Neural crest cell (in vitro differentiated cells): Measurements from ENCODE around the gene TPGS2. TPM values are rescaled to one million over a fixed set of nuclear protein-coding genes. Genes with fewer than 3 reads are reported as not detected.

ENCODE experiments used
- DNase-seq: peaks from one replicate; pipeline ENCODE4 v3.0.0; 2021; ENCODE audit warnings: low read depth, mixed read lengths, low spot score
- H3K27ac Mint-ChIP-seq: one replicate; pipeline ENCODE4 v1.8.0; 2021; ENCODE audit warnings: mild to moderate bottlenecking, mixed read lengths; ENCODE audit not compliant: unreplicated experiment
- H3K27me3 Mint-ChIP-seq: 2 replicates; pipeline ENCODE4 v1.8.0; 2021; ENCODE audit warnings: low read depth, mild to moderate bottlenecking, mixed read lengths
- H3K36me3 Mint-ChIP-seq: 2 replicates; pipeline ENCODE4 v1.8.0; 2021; ENCODE audit warnings: low read depth, mild to moderate bottlenecking, mixed read lengths
- H3K4me1 Mint-ChIP-seq: 2 replicates; pipeline ENCODE4 v1.8.0; 2021; ENCODE audit warnings: mixed read lengths
- H3K4me3 Mint-ChIP-seq: one replicate; pipeline ENCODE4 v1.8.0; 2021; ENCODE audit warnings: mild to moderate bottlenecking, mixed read lengths
- H3K9me3 Mint-ChIP-seq: 2 replicates; pipeline ENCODE4 v1.8.0; 2021; ENCODE audit warnings: mixed read lengths
- total RNA-seq: library from RNA; stranded (reverse); gene quantifications from 2 replicates; pipeline ENCODE4 v1.2.1, GENCODE V29; 2021
- TF ChIP-seq, protein P1 (sequence below): fragments of 200-600 bp; sonication (generic); conservative IDR thresholded peaks from 2 replicates; pipeline ENCODE4 v1.5.0; 2021; ENCODE audit warnings: antibody characterized with exemption, mild to moderate bottlenecking

TPGS2 gene
- total RNA-seq, 1 donor from 2014 or later, result 175 TPM

DNA sequence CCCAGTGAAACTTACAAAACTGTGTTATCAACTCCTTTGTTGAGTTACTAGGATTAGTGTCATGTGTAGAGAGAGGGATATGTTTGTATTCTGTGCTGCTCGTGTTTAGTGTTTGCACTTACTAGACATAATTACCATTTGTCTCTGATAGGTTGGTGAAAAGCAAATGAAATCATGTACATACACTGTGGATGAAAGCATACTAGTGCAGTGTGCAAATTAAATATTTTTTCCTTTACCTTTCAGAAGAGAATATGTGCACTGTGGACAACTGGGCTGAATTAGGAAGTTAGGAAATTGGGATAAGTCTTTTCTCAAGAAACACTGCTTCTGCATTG is 1.3 kb upstream of the TPGS2 start:
- DNase-seq, result no peak
- no peaks in the 10 kb centered on the region for H3K9me3 Mint-ChIP-seq
- H3K4me3 Mint-ChIP-seq, result peak overlapping the region; percentile 88
- peaks cover 46% of the 10 kb centered on the region for H3K4me1 Mint-ChIP-seq
- H3K36me3 Mint-ChIP-seq, result peaks cover 7% of the 10 kb centered on the region
- no peaks in the 10 kb centered on the region for H3K27me3 Mint-ChIP-seq
- TF ChIP-seq, protein P1, sequence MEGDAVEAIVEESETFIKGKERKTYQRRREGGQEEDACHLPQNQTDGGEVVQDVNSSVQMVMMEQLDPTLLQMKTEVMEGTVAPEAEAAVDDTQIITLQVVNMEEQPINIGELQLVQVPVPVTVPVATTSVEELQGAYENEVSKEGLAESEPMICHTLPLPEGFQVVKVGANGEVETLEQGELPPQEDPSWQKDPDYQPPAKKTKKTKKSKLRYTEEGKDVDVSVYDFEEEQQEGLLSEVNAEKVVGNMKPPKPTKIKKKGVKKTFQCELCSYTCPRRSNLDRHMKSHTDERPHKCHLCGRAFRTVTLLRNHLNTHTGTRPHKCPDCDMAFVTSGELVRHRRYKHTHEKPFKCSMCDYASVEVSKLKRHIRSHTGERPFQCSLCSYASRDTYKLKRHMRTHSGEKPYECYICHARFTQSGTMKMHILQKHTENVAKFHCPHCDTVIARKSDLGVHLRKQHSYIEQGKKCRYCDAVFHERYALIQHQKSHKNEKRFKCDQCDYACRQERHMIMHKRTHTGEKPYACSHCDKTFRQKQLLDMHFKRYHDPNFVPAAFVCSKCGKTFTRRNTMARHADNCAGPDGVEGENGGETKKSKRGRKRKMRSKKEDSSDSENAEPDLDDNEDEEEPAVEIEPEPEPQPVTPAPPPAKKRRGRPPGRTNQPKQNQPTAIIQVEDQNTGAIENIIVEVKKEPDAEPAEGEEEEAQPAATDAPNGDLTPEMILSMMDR, result no peak
- no peak overlapping the region for H3K27ac Mint-ChIP-seq

DNA sequence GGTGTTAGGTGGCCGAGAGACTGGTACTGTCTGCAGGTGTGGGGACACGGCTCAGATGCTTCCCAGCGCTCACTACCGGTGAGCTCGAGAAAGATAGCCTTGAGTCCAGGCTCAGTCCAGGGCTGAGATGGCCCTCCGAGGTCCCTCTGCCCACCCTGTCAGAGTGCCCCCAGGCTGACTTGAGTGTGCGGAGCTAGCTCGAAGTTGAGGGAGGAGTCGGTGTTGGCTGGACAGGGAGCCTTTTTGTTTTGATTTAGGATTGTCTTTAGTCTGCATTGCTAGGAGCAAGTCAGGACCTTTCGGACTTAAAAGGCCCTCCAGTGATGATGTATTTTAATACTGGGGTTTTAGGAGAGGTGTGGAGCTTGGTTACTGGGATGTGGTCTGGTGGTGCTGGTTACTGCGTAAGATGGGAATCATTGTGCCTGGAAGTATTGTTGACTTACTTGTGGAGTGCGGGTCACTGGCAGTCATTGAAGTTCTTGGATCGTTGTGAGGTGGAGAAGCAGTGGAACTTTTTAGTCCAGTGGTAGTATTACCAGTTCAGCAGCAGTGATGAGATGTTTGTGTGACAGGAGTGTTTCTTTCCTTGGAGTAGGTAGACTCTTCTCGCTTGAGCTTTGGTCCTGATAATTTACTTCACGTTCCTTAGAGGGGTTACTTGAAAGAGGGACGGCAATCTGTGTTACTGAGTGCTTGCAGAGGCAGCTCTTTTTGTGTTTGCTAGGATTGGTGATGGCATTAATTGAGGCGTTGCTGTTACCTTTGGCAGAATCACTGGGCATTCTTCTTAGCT is 758 bp upstream of the TPGS2 start:
- Mint-ChIP-seq H3K4me3 (peak overlapping the region; percentile 88), H3K27me3 (no peaks in the 10 kb centered on the region)
- DNase-seq, result peak; percentile 40

GRCh38 chr18:36828157-36828629 is 609 bp downstream of the TPGS2 start:
- H3K4me1 Mint-ChIP-seq, result peaks cover 43% of the 10 kb centered on the region
- H3K36me3 Mint-ChIP-seq, result peaks cover 14% of the 10 kb centered on the region
- peak overlapping the region; percentile 98 for H3K4me3 Mint-ChIP-seq
- no peaks in the 10 kb centered on the region for H3K9me3 Mint-ChIP-seq
- peak overlapping the region; percentile 99 for H3K27ac Mint-ChIP-seq
- TF ChIP-seq, protein P1, result no peak
- H3K27me3 Mint-ChIP-seq, result no peaks in the 10 kb centered on the region
- DNase-seq, result peak; percentile 13

More for the DNA sequence above, 758 bp upstream of the TPGS2 start:
- Mint-ChIP-seq H3K4me1 (peaks cover 46% of the 10 kb centered on the region), H3K27ac (peak overlapping the region; percentile 6), H3K9me3 (no peaks in the 10 kb centered on the region), H3K36me3 (peaks cover 7% of the 10 kb centered on the region)
- TF ChIP-seq, protein P1, result peak; percentile 4

DNA sequence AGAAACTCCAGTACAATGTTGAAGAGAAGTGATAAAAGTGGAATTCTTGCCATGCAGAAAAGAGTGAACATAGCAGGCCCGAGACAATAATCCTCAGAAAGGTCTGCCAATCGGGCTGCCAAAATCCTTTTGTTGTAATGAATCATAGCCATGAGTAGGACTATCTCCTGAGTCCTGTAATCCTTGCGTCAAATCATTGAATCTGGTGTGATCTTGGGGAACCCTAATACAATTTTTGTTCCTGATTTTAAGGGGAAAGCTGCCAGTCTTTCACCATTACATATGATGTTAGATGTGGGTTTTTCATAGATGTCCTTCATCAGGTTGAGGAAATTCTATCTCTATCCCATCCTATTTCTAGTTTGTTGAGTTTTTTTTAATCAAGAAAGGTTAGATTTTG is 2.2 kb downstream of the TPGS2 start:
- no peaks in the 10 kb centered on the region for H3K27me3 Mint-ChIP-seq
- no peak for DNase-seq
- peaks cover 41% of the 10 kb centered on the region for H3K4me1 Mint-ChIP-seq
- H3K9me3 Mint-ChIP-seq, result no peaks in the 10 kb centered on the region
- peaks cover 17% of the 10 kb centered on the region for H3K36me3 Mint-ChIP-seq
- TF ChIP-seq, protein P1, result no peak
- peak overlapping the region; percentile 66 for H3K4me3 Mint-ChIP-seq
- H3K27ac Mint-ChIP-seq, result no peak overlapping the region

DNA sequence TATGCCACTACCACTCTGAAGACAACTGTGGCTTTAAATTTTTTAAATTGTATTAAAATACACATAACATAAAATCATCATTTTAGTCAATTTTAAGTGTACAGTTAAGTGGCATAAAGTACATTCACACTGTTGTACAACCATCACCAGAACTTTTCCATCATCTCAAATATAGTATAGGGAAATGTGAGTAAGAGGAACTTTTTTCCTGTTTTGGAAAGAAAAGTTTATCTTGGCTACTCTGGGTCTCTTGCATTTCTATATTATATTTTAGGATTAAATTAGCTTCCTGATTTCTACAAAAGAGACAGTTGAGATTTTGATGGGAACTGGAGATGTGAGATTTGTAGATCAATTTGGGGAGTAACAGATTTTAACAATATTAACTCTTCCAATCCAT is 3.3 kb downstream of the TPGS2 start:
- H3K9me3 Mint-ChIP-seq, result no peaks in the 10 kb centered on the region
- TF ChIP-seq, protein P1, result no peak
- H3K27ac Mint-ChIP-seq, result no peak overlapping the region
- no peak overlapping the region for H3K4me3 Mint-ChIP-seq
- H3K27me3 Mint-ChIP-seq, result no peaks in the 10 kb centered on the region
- peaks cover 18% of the 10 kb centered on the region for H3K36me3 Mint-ChIP-seq
- no peak for DNase-seq
- peaks cover 31% of the 10 kb centered on the region for H3K4me1 Mint-ChIP-seq
